Stimulated activated CD4-positive, alpha-beta T cell treated with anti-CD3 and anti-CD28 coated beads, TNF-alpha, amount 100 ng/mL, for 24 hours (primary cell): ENCODE measurements around the gene CBX5.
"Not testable (repeated sequence)": the region's sequence is repeated elsewhere in the genome, so short reads cannot be mapped to it uniquely, and the experiment has no call there.

Source experiments
- DNase-seq, 3 experiments: peaks; one replicate each; pipeline ENCODE4 v3.0.0-alpha.2; 2020; ENCODE audit warnings: low read depth in 3 of 3

Gene CBX5

DNA sequence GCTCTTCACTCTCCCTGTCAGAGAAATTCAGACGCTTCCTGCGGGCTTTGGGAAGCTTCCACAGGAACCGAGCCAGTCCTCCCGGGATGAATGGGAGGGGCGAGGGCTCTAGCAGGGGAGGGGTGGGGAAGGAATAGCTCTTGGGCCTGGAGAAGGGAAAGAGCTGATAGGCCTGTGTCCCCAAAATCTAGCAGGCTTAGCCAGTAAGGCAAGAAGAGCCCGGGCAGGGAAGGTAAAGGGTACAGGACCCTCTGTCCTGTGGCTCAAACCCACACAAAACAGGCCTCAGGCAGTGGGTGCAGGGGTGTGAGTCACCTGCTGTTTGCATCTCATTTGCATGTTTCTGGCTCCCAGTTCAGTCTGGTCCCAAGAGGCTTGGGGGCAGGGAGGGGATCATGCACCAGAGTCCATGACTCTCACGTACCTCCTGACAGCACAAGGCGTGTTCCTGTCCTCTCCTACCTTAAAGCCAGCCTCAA is 82.5 kb downstream of the CBX5 start:
- no peak for DNase-seq

DNA sequence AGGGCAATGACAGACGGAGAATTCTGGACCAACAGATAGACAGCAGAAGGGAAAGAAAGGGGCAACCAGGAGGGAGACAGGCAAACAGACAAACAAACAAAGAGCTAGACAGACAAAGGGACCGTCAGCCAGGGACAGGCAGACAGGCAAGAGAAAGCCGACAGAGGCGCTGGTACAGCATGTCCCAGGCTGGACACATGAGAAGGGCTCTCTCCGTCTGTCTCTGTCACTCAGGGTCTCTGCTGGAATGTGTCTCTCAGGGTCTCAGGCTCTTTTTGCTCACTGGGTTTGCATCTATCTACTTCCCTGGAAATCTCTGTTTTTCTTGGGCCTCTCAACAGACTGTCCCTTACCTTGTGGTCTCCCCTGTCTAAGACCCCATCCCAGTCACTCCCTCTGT is 82.9 kb downstream of the CBX5 start:
- DNase-seq, result no peak

DNA sequence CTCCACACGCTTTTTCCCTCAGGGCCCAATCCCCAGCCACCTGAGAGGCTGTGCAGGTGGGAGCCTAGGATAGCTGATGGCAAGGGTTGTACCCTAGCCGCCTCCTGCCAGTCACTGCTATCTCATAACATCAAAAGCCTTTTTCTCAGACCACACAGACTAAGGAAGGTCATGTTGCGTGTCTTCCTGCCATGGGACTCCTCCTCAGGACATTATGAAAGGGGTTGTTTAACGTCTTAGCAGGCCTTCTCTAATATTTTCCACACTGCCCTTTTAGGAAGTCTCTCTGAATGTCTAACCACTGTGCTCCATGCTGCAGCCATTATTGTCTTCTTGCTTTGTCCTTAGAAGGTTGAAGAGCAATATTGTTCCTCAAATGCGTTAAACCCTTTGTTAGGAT is 83.5 kb downstream of the CBX5 start:
- DNase-seq, result no peak

DNA sequence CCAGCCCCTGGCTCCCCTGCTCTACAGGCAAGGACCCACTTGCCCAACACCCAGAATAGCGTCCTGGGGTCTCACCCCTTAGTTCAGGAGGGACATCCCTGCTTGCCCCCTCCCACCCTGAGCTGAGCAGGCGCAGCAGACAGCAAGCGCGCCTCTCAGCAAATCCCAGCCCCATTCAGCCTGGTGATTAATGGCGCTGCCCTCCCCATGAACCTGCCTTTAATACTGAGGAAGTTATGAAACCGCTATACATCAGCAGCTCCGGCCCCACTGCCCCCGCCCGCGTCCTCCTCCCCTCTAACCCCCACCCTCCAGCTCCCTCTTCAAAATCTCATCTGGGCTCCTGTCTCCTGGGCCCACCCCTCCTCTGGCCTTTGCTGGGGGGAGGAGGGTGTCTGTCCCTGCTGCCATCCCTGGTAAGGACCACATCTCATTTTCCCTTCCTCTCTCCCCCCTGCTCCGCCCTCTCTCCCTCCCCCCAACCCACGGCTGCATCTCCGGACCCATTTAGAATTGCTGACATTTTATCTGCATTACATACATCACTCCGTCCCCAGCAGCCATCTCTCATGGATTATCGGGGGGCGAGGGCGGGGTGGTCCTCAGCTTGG is 84.1 kb downstream of the CBX5 start:
- DNase-seq, result no peak

DNA sequence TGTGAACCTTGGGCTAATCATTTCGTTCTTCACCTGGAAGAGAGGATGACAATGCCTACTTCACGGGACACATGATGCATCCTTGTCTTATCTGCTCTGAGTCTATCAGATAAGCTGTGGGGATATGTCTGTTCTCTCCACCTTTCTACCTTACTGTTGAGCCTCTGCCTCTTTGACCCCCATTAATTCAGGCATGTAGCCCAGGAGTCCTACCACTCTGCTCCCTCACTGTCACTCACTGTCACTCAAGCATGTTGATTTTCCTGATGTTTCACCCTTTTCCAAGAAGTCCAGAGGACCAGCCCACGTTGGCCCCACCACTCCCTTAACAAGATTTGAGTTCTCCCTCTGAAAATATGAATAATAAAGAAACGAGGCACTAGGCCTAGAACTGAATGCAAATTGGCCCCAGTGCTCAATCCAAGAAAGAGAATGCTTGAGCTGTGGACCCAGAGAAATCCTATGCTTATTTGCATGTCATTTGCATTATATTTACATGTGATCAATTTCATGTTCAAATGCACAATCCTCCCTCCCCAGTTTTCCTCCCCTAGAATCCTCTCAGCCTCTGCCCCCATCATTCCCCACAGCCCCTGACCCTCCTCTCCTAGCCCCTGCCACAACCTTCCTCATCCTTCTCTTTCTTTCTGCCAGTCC is 84.7 kb downstream of the CBX5 start:
- no peak for DNase-seq

DNA sequence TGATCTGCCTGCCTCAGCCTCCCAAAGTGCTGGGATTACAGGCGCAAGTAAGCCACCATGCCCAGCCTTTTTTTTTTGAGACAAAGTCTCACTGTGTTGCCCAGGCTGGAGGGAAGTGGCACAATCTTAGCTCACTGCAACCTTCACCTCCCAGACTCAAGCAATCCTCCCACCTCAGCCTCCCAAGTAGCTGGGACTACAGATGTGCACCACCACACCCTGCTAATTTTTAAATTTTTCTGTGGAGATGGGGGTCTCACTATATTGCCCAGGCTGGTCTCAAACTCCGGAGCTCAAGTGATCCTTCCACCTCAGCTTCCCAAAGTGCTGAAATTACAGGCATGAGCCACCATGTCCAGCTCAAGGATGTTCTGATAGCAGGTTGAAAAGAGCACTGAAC is 85.3 kb downstream of the CBX5 start:
- DNase-seq, result not testable (repeated sequence)

DNA sequence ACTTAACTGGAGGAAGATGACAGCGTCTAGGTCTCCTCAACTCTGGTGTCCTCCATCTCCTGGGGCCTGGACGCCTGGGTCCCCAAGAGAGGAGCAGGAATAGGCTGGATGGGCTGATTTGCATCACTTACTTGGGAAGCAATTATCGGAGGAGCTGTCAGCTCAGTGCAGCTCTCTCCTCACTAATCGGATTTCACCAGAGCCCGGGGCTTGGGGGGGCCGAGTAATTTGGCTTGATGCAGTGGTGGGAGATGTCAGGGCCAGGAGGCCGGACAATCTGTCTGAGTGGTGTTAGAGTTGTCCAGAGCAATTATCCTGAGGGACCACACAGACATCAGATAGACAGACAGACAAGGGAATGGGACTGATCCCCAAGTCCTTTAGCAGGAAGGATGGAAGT is 86.5 kb downstream of the CBX5 start:
- DNase-seq, result no peak

DNA sequence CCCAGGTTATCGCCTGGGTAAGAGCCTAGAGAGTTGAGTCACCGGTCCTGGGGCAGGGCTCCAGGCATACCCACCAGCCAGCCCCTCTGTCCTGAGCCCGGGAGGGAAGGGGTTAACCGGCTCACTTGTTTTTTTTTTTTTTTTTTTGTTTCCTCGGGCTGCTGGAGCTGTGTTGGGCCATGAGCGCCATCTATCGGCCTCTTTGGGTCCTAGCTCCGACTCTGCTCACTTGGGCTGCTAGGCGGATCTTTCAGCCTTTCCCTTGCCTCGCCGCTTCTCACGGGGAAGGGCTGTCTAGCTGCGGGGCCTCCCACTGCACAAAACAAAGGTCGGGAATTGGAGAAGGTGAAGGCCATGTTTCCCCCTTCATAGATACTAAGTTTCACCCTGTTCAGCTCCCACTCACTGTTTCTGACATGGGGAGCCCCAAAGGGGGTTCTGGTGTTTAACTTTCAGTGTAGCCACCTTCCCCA is 88.3 kb downstream of the CBX5 start:
- DNase-seq, result peak; percentile 62 to 74 (median 67)

DNA sequence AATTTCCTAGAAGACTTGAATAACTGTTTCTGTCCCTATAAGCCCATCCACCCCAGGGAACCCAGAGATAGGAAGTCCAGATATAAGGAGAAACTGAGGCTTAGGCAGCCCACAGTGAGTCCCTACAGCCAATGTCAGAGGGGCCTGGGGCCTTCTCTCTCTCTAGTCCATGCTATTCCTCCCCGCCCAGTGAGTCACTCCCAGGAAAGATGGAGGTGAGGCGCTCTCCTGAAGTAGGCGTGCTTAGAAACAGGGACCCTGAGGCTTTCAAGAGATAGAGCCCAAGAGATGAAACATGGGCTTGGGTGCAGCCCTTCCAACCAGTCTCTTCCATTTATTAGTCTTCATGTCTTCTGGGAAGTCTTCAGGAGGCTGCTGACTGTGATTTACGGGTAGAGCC is 88.8 kb downstream of the CBX5 start:
- no peak for DNase-seq

DNA sequence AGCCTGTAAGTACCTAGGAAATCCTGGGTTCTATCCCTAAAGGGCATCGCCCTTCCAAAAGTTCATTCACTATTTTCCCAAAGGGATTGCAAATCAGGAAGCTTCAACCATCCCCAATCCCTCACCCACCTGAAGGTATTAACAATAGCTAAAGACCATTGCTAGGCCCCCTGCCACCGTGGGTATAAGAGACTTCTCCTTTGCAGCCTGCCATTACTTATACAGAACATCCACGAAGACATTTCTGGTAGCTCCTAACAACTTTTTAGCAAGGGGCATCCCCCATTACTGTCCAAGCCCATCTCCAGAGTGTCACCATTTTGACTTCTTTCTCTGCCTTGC is 90.8 kb downstream of the CBX5 start:
- DNase-seq, result no peak

DNA sequence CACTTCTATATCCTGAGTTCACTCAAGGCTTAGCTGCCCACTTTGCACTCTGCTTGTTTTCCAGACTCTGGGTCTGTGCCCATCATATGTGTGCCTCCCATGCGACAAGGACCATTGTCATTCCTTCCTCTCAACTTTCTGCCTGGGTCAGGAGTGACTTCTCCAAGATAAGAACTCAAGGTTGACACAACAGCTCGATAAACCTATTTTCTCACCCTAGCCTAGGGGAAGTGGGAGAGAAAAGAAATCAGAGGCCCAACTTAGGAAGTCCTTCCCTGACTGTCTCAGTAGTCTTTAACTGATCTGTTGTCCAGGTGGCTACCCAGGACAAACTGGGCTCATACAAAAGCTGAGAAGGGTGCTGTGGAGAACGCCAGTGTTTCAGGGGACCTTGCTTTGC is 92.8 kb downstream of the CBX5 start:
- no peak for DNase-seq

DNA sequence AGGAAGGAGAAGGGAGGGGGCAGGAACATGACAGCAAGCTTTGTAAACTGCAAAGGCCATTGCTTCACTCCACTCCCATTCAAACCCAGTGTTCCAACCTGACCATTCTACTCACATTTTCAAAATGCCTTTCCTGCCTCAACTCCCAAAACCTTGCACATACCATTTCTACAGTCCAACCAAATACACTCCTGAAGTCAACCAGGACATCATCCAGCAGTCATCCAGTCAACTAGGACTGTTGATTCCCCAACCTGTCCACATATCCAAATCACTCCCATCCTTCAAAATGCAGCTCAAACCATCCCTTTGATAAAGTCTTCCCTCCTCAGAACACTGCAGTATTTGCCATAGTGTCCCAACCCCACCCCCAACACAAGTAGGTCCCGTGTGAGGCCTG is 94.0 kb downstream of the CBX5 start:
- no peak for DNase-seq

DNA sequence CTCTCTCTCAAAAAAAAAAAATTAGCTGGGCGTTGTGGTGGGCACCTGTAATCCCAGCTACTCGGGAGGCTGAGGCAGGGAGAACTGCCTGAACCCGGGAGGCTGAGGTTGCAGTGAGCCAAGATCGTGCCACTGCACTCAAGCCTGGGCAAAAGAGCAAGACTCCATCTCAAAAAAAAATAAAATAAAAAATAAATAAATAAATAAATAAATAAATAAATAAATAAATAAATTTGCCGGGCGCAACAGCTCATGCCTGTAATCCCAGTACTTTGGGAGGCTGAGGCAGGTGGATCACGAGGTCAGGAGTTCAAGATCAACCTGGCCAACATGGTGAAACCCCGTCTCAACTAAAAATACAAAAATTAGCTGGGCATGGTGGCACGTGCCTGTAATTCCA is 94.6 kb downstream of the CBX5 start:
- DNase-seq, result not testable (repeated sequence)

DNA sequence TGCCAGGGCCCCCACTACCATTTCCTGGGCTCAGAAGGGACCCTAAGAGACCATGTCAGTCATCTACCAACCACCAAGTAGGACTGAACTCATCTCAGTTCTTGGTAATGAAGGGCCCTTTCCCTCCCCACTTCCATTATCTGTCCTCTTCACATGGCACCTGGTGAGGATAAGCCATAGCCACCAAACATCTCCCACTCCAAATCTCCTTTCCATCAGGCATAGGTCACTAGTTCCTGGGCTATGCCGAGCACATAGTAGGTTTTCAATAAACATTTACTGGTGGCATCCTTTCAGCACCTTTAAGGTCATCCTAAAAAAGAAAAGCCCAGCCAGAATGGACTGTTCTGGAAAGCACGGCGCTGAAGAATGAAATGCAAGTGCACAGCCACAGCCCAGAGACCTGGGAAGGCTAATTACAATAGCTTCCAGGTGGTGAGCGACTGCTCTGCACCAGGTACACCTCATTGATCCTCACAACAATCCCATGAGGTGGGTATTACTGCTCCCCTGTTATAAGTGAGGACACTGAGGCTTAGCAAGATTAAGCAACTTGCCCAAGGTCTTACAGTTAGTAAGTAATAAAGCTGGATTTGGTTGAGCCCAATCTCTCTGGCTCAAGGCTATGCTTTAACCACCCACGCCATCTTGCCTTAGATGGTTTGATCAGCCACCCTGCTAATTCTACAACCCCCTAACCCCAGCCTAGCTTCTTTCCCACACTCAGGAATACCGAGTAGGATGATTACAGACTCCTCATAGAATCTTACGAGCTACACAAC is 95.7 kb downstream of the CBX5 start:
- DNase-seq, result no peak

DNA sequence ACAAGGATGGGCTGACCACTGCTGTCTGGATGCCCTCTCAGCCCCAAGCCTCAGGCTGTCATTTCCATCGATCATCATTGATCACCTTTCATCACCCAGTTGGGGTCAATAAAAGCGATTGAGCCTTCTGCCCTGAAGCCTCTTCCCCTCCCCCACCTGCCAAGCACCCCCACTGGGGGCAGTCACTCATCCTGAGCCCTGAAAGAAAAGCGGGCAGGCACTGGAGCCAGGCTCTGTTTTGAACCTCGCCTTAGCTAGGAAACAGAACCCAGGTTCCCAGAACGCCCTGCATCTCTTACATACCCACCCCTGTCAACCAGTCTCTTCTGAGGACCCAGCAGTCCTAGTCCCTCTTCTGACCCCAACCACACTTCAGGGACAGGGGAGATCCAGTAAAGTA is 96.9 kb downstream of the CBX5 start:
- no peak for DNase-seq

DNA sequence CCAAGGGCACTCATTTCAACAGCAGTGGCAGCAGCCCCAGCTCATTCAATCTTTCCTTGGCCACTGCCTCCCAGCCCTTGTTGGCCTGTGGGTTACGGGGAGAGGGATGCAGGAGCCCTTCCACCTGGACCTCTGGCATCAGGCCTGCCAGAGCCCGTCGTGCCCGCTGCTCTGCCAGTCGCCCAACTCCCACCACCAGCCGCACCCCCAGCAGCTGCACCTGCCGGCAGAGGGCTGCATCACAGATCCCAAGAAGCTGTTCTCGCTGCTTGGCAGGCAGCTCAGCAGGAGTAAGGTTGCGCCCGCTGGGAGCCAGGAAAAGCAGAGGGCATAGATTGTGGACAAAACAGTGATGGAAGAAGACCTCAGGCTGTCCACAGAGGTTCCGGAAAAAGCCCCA is 97.8 kb downstream of the CBX5 start:
- no peak for DNase-seq
